Adrenal gland (tissue), 12 donors: ENCODE data around the gene HEXB. TPM values are rescaled to one million over a fixed set of nuclear protein-coding genes. Genes with fewer than 3 reads are reported as not detected.

Experiments used
- DNase-seq, 7 donors: peaks; one replicate each; pipeline ENCODE4 v3.0.0-alpha.2; 2019 to 2020
- H3K27ac ChIP-seq, 5 donors: fragments of 200-600 bp; sonication (generic) in 4 of 5; 1 replicate in 3 of 5; 2 replicates in 2 of 5; pipeline versions ENCODE4 v1.5.1 to v1.8.0; 2016 to 2020; ENCODE audit warnings: mild to moderate bottlenecking in 1 of 5
- H3K27me3 ChIP-seq: fragments of 200-600 bp; 2 replicates; pipeline ENCODE4 v1.8.0; 2021
- H3K36me3 ChIP-seq, 2 donors: fragments of 200-600 bp; replicated peaks in 1 of 2; 1 replicate in 1 of 2; 2 replicates in 1 of 2; pipeline versions ENCODE4 v1.5.1 to v1.8.0; 2018 to 2022
- H3K4me1 ChIP-seq, 2 donors: fragments of 200-600 bp; replicated peaks in 1 of 2; 1 replicate in 1 of 2; 2 replicates in 1 of 2; pipeline versions ENCODE4 v1.5.1 to v1.8.0; 2018 to 2021
- H3K4me3 ChIP-seq, 4 donors: fragments of 200-600 bp; sonication (generic) in 3 of 4; one replicate each; pipeline ENCODE4 v1.5.1; 2016 to 2018
- H3K9me3 ChIP-seq, 3 donors: fragments of 200-600 bp; sonication (generic) in 1 of 3; replicated peaks in 1 of 3; 1 replicate in 2 of 3; 2 replicates in 1 of 3; pipeline versions ENCODE4 v1.5.1 to v1.8.0; 2016 to 2021
- POLR2A ChIP-seq, 2 donors: fragments of 450-650 bp; IDR thresholded peaks; one replicate each; pipeline ENCODE4 v1.6.1; 2017; ENCODE audit warnings: antibody characterized with exemption in 2 of 2, mild to moderate bottlenecking in 2 of 2, moderate library complexity in 1 of 2
- WGBS, 4 donors: extraction: QIAGEN DNeasy Blood & Tissue Kit in 2 of 4; methylation state at CpG; one replicate each; pipeline versions ENCODE4 v1.1.5 to v1.1.7; 2013 to 2017; 5-methylcytosine and 5-hydroxymethylcytosine counted together
- intact Hi-C, 2 donors: fragments of 100-400 bp; cut with DNase I; formaldehyde crosslinking; loops; one replicate each; pipeline versions ENCODE4 v1.14.1 to v1.15.0; 2022 to 2023
- polyA plus RNA-seq, 3 donors: library from polyadenylated mRNA; stranded (reverse); fragments of 200-250 nt in 2 of 3; fragments of 350-450 nt in 1 of 3; fragmentation: Illumina TruSeq in 1 of 3; extraction: RNeasy Lipid Tissue Mini Kit (QIAGEN cat#74804) in 1 of 3; gene quantifications; one replicate each; pipeline ENCODE4 v1.2.3, GENCODE V29; 2013 to 2014
- total RNA-seq, 9 donors: library from RNA; depleted of rRNA in 4 of 9; stranded (reverse); fragments of >200 nt in 4 of 9; fragments of 120-200 nt in 1 of 9; fragmentation: NEBNext Ultra II Directional in 1 of 9; extraction: Animal tissue kit (Norgen Biotek cat#: 25700) in 1 of 9; gene quantifications; one replicate each; pipeline versions ENCODE4 v1.1.0 to v1.2.4, GENCODE V29; 2013 to 2023
- TF ChIP-seq, protein P1 (sequence below), 6 experiments: fragments of 450-650 bp in 4 of 6; fragments of 200-600 bp in 2 of 6; sonication (generic) in 1 of 6; IDR thresholded peaks; 1 replicate in 5 of 6; 2 replicates in 1 of 6; pipeline versions ENCODE4 v1.5.1 to v1.8.0; 2016 to 2021; ENCODE audit warnings: antibody characterized with exemption in 6 of 6, mild to moderate bottlenecking in 2 of 6, moderate library complexity in 1 of 6
- donor health status: healthy with polysubstance abuse.
- donor health status: Bipolar disorder and iron deficiency.
- donor health status: DM: yes; HTN: yes; CAD: no.
- donor health status: DM: no; HTN: no; CAD: no.
- donor health status: DM: no; HTN: no; CAD: no.
- donor health status: DM: yes; HTN: yes; CAD: no.

Gene HEXB
- total and polyA plus RNA-seq, 12 donors, result 92.0 to 216 (median 128) TPM

DNA sequence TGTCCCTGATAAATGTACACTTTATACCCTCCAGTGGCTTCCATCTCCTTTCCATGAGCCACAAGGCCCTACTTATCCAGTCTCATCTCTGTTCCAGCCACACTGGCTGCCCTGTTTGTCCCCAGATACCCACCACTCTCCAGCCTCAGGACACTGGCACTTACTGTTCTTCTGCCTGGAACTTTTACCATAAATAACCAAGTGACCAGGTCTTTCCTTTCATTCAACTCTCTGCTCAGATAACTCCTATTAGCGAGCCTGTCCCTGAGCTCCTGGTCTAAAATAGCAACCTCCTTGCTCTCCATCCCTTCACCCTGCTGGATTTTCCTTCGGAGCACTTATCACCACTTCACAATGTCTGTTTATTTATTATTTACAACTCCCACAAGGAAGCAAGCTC is 27.9 kb upstream of the HEXB start:
- WGBS, 4 donors, result 68 to 77% (median 71%) methylated on average over 2 of the region's 2 CpGs
- H3K9me3 ChIP-seq, result no peaks in the 10 kb centered on the region
- TF ChIP-seq POLR2A (IDR thresholded peaks at IDR 0.05), result no peak
- TF ChIP-seq, protein P1, sequence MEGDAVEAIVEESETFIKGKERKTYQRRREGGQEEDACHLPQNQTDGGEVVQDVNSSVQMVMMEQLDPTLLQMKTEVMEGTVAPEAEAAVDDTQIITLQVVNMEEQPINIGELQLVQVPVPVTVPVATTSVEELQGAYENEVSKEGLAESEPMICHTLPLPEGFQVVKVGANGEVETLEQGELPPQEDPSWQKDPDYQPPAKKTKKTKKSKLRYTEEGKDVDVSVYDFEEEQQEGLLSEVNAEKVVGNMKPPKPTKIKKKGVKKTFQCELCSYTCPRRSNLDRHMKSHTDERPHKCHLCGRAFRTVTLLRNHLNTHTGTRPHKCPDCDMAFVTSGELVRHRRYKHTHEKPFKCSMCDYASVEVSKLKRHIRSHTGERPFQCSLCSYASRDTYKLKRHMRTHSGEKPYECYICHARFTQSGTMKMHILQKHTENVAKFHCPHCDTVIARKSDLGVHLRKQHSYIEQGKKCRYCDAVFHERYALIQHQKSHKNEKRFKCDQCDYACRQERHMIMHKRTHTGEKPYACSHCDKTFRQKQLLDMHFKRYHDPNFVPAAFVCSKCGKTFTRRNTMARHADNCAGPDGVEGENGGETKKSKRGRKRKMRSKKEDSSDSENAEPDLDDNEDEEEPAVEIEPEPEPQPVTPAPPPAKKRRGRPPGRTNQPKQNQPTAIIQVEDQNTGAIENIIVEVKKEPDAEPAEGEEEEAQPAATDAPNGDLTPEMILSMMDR (IDR thresholded peaks at IDR 0.05), result no peak
- H3K4me1 ChIP-seq, result no peaks in the 10 kb centered on the region
- H3K27me3 ChIP-seq, result no peaks in the 10 kb centered on the region
- DNase-seq, result no peak
- H3K27ac ChIP-seq, result no peak overlapping the region
- H3K36me3 ChIP-seq, result no peaks in the 10 kb centered on the region
- intact Hi-C loops, result no loop called here
- no peak overlapping the region for H3K4me3 ChIP-seq

DNA sequence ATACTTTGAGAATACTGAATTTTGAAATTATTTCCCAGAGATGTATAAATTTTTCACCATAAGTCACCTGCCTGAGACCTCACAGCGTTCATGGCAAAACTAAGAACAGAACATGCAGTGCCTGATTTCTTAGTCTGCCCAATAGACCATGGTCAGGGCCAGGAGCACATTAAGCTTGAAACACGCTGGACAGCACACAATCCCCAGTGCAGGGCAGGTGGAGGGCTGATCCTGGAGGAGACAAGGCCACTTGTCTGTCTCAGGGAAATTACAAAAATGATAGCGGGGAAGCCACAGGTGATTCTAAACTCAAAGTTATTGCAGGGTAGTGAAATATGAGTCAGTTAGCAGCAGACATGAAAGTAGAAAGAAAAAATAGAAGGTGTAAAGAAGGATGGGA is 25.9 kb upstream of the HEXB start:
- Histone ChIP-seq H3K36me3 (no peaks in the 10 kb centered on the region), H3K27ac (no peak overlapping the region), H3K4me1 (no peaks in the 10 kb centered on the region), H3K27me3 (no peaks in the 10 kb centered on the region), H3K4me3 (no peak overlapping the region), H3K9me3 (no peaks in the 10 kb centered on the region)
- no peak for TF ChIP-seq POLR2A (IDR thresholded peaks at IDR 0.05)
- TF ChIP-seq, protein P1 (IDR thresholded peaks at IDR 0.05), result no peak
- no peak for DNase-seq
- 75 to 92% (median 87%) methylated on average over 3 of the region's 3 CpGs for WGBS, 4 donors
- intact Hi-C loops, result no loop called here

DNA sequence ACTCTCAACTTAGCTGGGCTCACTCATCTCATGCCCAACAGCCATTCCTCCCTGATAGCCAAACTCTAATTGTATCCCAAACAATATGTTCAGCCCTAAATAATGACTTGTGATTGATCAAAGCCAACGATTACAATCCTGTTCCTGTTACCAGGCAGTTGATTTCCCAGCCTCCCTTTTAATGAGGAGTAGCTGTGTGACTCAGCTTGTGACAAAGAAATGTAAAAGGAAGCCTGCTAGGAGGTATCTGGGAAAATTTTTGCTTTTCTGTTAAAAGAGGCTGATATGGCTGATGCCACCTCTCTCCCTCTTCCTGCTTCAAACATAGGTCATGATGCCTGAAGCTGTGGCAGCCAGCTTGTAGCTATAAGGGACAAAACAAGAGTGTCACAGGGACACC is 24.9 kb upstream of the HEXB start:
- Histone ChIP-seq H3K27ac (no peak overlapping the region), H3K27me3 (no peaks in the 10 kb centered on the region), H3K4me3 (no peak overlapping the region), H3K9me3 (no peaks in the 10 kb centered on the region), H3K36me3 (no peaks in the 10 kb centered on the region), H3K4me1 (no peaks in the 10 kb centered on the region)
- intact Hi-C loops, result no loop called here
- no peak for TF ChIP-seq POLR2A (IDR thresholded peaks at IDR 0.05)
- TF ChIP-seq, protein P1 (IDR thresholded peaks at IDR 0.05), result no peak
- 75 to 92% (median 78%) methylated on average over 1 of the region's 1 CpG for WGBS, 4 donors
- no peak for DNase-seq

DNA sequence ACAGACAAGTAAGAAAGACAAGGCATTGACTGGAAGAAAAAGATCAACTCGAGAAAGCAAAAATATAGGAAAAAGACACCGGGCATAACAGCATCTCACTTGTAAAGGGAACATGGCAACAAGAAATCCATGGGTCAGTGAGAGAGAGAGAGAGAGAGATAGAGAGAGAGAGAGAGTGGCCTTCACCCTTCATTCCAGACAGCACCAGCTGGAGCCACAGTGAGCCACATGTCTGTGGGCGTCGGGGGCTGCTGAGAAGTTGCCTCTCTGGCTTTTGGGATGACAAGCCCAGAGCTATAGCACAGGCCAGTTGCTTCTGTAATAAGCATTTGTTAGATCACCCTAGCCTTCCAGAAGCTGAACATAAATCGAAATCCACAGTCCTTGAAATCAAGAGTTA is 24.2 kb upstream of the HEXB start:
- TF ChIP-seq POLR2A (IDR thresholded peaks at IDR 0.05), result no peak
- TF ChIP-seq, protein P1 (IDR thresholded peaks at IDR 0.05), result no peak
- no peaks in the 10 kb centered on the region for H3K27me3 ChIP-seq
- intact Hi-C loops, result no loop called here
- WGBS, 4 donors, result 72 to 76% (median 75%) methylated on average over 5 of the region's 5 CpGs
- no peaks in the 10 kb centered on the region for H3K9me3 ChIP-seq
- no peak for DNase-seq
- H3K27ac ChIP-seq, result no peak overlapping the region
- no peaks in the 10 kb centered on the region for H3K4me1 ChIP-seq
- no peak overlapping the region for H3K4me3 ChIP-seq
- H3K36me3 ChIP-seq, result no peaks in the 10 kb centered on the region
